T-helper 1 cell treated with Interleukin-12 subunit alpha and Interleukin-12 subunit beta and Interleukin-4 antibody, amounts not matched to agents 30 ng/mL and 1 ng/mL, for 36 hours (primary cell): ENCODE results near the gene GALNT18. TPM values are rescaled to one million over a fixed set of nuclear protein-coding genes. Genes with fewer than 3 reads are reported as not detected.

Experiments used
- intact Hi-C: fragments of 100-400 bp; cut with micrococcal nuclease; formaldehyde crosslinking; loops from one replicate; pipeline ENCODE4 v1.15.1; 2024
- total RNA-seq: library from RNA; stranded (reverse); gene quantifications from 2 replicates; pipeline ENCODE4 v1.2.3, GENCODE V29; 2022

The GALNT18 gene
- total RNA-seq, 1 donor from 2014 or later = 1.5 TPM

- intact Hi-C loops = no loop called here
These were observed 332.1 kb downstream of the GALNT18 start for GRCh38 chr11:11289669-11290068.

- intact Hi-C loops = no loop called here
These were observed 332.7 kb downstream of the GALNT18 start for GRCh38 chr11:11288972-11289616.

- intact Hi-C loops = no loop called here
These were observed 337.3 kb downstream of the GALNT18 start for GRCh38 chr11:11284481-11284880.

- intact Hi-C loops = no loop called here
These were observed 340.2 kb downstream of the GALNT18 start for GRCh38 chr11:11281626-11282025.

- intact Hi-C loops = no loop called here
These were observed 341.0 kb downstream of the GALNT18 start for GRCh38 chr11:11280826-11281225.

- intact Hi-C loops = no loop called here
These were observed 341.7 kb downstream of the GALNT18 start for GRCh38 chr11:11279956-11280689.

- intact Hi-C loops = no loop called here
These were observed 349.6 kb downstream of the GALNT18 start for GRCh38 chr11:11272254-11272653.

- intact Hi-C loops = no loop called here
These were observed 351.5 kb downstream of the GALNT18 start for GRCh38 chr11:11270236-11270775.

- intact Hi-C loops = loop anchor here (5.0 kb wide), 1 partner anchor 336 kb away; no protein-coding TSS in a partner anchor
These were observed 353.1 kb downstream of the GALNT18 start for GRCh38 chr11:11268706-11269105.

GRCh38 chr11:11268119-11268518 is 353.7 kb downstream of the GALNT18 start:
- intact Hi-C loops = loop anchor here (5.0 kb wide), 1 partner anchor 336 kb away; no protein-coding TSS in a partner anchor

GRCh38 chr11:11267312-11267711 is 354.5 kb downstream of the GALNT18 start:
- intact Hi-C loops = loop anchor here (5.0 kb wide), 1 partner anchor 335 kb away; no protein-coding TSS in a partner anchor

GRCh38 chr11:11265994-11266606 is 355.7 kb downstream of the GALNT18 start:
- intact Hi-C loops = loop anchor here (1.0 to 5.0 kb wide), 5 partner anchors 110 to 474 kb away; no protein-coding TSS in a partner anchor

- intact Hi-C loops = loop anchor here (5.0 kb wide), 1 partner anchor 333 kb away; no protein-coding TSS in a partner anchor
These were observed 356.5 kb downstream of the GALNT18 start for GRCh38 chr11:11265320-11265719.

- intact Hi-C loops = no loop called here
These were observed 358.4 kb downstream of the GALNT18 start for GRCh38 chr11:11263238-11264005.

- intact Hi-C loops = no loop called here
These were observed 359.5 kb downstream of the GALNT18 start for GRCh38 chr11:11262171-11262920.

GRCh38 chr11:11261629-11262028 is 360.2 kb downstream of the GALNT18 start:
- intact Hi-C loops = no loop called here

GRCh38 chr11:11260903-11261302 is 360.9 kb downstream of the GALNT18 start:
- intact Hi-C loops = no loop called here

- intact Hi-C loops = no loop called here
These were observed 367.8 kb downstream of the GALNT18 start for GRCh38 chr11:11253995-11254394.

GRCh38 chr11:11253497-11253896 is 368.3 kb downstream of the GALNT18 start:
- intact Hi-C loops = no loop called here

- intact Hi-C loops = no loop called here
These were observed 369.4 kb downstream of the GALNT18 start for GRCh38 chr11:11252403-11252802.
